ENCODE results near the gene FHOD3.

FHOD3 gene

DNA sequence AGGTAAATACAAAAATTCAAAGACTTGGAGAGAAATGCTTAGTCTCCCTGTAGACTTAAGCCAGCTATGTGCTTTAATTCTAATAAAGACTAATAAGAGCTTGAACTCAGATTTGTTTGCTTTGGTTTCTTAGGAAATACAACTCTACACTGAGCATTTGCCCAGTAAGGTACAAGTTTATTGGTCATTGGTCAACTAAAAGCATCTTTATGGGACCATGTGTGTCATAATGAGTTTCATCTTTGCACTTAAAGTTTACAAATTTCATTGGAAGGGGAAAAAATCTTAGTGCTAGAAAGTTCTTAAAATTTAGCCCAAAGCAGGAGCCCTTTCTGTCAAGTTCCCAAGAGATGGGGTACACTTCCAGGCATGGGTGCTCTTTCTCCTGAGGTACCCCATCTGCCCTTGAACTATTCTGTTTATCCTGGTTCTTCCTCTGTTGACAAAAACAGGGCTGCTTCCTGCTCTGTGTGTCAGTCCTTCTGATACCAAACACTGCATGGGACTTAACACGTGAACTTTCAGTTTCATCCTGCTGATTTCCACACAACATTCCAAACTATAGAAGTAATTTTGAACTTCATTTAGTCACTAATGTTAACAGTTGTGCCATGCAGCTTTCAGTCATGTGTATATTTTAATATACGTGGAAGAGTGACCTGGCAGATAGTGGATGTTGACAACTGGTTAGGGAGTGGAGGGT, 331.1 kb downstream of the FHOD3 start:
- no peak for DNase-seq (ENCODE audit: low read depth in 2 of 2)

DNA sequence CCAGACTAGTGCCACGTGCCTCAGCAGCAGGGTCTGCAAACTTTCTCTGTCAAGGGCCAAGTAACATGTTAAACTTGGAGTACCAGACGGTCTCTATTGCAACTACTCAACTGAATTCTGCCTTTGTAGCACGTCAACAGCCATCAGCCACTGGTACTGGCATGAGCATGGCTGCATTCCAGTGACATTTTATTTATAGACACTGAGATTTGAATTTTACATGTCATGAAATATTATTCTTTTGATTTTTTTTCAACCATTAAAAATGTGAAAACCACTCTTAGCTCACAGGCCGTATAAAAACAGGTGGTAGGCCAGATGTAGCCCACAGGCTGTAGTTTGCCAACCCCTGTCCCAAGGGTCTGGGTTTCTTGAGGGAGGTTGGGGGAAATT, 331.6 kb downstream of the FHOD3 start:
- no peak for DNase-seq (ENCODE audit: low read depth in 2 of 2)

DNA sequence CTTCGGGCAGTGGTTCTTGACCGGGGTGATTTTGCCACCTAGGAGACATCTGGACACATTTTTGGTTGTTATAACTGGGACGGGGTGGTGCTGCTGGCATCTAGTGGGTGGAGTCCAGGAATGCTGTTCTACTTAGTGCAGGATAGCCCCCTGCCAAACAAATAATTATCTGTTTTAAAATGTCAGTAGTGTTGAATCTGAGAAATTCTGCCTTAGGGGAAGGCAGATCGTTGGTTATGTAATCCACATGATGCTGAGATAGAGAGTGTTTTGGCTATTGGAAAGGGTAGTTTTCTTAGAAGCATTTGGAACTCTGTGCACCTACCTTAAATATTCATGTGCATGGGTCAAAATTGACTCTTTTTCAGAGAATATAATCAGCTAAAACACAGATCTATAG, 332.3 kb downstream of the FHOD3 start:
- DNase-seq (ENCODE audit: low read depth in 2 of 2): no peak

GRCh38 chr18:36630917-36631316, 333.4 kb downstream of the FHOD3 start:
- no peak for DNase-seq (ENCODE audit: low read depth in 2 of 2)

DNA sequence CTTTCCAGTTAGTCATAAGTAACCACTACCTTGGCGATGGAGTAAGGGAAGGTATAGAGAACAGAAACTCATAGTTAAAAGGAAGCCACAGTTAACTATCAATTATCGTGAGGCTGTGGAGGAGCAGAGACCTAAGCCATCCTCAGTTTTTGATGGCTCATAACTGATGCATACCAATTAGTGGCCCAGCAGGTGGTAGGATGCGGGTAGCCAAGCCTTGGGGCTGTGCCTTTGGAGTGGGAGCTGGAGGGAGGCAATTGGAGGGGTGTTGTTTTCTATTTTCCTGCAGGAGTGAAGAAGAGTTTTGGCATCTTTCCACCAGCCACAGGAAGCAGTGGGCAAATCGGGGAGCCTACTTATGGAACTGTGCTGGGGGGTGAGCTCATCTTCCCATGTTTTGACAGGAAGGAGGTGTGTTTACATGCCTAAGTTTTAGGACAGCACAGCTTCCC, 336.5 kb downstream of the FHOD3 start:
- no peak for DNase-seq (ENCODE audit: low read depth in 2 of 2)

DNA sequence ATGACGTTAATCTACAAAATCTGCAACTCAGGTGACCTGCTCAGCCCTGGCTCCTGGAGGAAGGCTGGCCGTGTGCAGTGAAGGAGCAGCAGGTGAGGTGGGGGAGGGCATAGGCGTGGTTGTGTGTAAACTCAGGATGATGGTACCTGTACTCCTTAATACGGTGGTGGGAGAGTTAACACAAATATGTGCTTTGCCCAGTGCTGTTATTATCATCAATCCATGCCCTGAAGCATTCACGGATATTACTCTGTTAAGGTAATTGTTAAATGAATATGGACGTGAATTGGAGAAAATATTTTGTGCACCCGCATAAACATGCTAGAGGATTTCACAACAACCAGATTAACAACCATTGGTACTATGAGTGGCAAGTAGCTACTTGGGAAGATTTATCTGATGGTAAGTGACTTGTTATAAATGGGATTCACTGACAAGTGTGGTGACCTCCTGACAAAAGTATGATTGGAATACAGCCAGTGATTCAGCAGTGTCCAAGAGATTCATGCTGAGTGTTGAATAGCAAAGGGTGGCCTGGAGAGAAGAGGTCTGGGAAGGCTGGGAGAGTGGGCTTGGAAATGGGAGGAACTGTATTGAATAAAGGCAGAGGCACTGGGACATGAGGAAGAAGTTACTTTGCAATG, 337.2 kb downstream of the FHOD3 start:
- DNase-seq (ENCODE audit: low read depth in 2 of 2): no peak

DNA sequence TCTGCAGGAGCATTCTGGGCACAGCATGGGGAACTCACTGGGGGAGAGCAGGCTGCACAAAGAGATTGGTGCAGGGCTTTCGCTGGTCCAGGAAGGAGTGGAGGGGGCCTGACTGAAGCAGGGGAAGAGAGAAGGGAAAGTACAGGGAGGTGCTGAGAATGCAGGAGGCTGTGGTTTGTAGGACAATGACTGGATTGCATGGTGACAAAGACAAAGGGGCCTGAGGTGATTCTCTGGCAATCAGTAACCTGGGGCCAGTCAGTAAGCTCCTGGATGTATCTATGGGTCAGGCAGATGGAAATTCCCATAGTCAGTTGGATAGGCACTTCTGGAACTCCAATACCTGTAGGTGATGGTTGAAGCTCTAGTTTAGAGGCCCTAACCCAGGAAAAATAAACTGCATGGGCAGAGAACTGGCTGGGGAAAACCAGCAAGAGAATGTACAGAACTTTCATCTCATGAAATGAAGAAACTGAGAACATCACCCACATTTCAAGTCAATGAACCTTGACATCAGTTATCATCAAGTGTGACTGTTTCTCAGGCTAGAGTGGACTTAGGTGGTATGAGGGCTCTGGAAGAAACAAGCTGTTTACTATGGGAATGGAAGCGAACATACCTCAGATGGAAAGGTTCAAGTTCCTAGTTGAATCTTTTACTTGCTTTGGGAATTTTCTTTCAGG, 338.0 kb downstream of the FHOD3 start:
- no peak for DNase-seq (ENCODE audit: low read depth in 2 of 2)

DNA sequence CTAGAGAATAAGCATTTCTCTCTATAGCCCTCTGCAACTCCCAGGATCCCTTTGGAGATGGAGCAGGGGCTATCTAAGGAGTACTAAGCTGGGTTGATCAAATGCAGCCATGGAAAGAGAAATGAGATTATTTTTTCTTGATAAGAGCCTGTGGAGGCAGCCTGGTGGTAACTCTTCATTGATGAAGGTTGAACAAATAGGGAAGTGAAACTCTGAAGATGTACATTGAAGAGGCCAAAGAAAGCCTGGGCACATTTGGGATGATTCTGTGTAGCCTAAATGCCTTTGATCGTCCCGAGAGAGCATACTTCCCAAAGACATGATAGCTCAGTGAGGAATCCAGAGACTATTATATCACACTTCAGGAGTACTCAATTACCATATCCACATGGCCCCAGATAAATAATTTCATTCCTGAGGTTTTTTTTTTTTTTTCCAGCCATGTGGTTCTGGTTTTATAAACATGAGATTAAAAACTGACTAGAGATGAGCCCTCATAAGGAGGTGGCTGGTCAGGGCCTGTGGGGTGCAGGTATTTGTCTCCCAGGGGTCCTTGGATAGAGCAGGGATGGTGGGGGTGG, 338.8 kb downstream of the FHOD3 start:
- no peak for DNase-seq (ENCODE audit: low read depth in 2 of 2)

DNA sequence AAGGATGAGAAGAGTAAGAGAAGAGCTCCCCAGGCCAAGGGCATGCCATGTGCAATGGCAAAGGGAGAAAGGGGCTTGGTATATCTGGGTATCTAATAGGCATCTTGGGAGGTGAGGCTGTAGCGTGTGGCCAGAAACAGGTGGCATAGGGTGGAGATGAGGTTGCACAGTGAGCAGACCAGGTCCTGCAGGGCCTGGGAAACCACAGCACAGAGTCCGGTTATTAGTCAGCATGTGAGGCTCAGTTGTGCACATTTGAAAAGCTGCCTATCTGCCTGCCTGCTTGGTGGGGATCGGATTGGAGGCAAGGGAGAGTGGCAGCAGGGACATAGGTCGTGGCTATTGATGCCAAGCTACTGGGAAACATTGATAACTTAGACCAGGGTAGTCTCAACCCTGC, 340.7 kb downstream of the FHOD3 start:
- no peak for DNase-seq (ENCODE audit: low read depth in 2 of 2)

DNA sequence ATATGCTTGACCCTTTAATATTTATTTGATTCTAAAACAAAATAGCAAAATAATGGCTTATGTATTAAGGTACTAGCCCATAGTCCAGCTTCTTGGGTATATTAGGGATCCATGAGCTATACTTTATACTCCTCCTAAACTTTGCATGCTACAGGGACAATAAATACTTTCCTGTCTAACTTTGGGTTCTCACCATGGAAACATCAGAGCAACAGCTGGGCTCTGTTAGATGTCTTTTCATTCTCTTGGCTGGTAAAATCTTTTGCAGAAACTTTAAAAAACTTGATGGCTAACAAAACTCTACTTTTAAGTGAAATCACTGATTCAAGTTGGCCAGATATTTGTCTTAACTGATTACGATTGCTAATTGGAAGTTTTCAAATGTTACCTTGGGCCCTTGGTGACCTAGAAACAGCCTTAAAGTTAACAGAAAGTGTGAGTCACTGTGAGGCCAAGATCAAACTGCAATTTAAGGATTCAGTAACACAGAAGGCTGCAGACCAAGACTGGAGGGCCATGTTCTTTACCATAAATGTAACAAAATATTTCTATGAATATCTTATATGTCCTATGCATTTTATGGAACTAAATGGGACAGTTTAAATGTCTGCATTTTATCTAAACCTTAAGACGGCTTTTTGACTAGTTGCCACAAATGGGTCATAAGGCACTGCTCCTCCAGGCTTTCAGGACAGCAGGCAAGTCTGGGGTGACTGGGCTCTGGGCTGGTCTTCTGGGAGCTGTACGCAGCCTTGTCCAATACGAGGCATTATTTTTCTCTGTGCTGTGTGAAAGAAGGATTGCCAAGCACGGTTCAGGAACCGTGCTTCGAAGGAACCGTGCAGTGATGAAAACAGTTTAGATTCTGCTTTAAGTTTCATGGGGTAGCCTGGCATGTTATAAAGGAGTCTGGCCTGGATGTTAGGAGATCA, 342.8 kb downstream of the FHOD3 start:
- DNase-seq (ENCODE audit: low read depth in 2 of 2): no peak

GRCh38 chr18:36643061-36643460, 345.5 kb downstream of the FHOD3 start:
- DNase-seq (ENCODE audit: low read depth in 2 of 2): no peak

DNA sequence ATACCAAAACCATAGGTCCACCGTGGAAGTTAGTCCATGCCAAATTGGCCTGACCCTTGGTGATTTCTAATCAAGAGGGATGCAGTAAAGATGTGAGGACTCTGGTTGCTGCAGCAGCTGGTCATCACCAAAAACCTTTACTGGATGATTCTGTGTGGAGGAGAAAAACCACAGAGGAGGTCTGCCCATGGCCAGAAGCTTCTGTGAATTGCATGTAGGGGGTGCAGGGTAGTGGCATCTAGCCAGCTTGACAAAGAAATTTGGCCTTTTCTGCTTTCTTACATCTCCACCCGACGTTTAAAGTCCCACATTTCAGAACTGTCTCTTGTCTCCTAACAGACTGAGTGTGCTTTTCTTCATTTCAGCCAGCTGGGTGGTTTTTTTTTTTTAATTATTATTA, 351.3 kb downstream of the FHOD3 start:
- no peak for DNase-seq (ENCODE audit: low read depth in 2 of 2)

GRCh38 chr18:36649205-36649604, 351.7 kb downstream of the FHOD3 start:
- no peak for DNase-seq (ENCODE audit: low read depth in 2 of 2)

GRCh38 chr18:36650266-36650665, 352.8 kb downstream of the FHOD3 start:
- no peak for DNase-seq (ENCODE audit: low read depth in 2 of 2)

DNA sequence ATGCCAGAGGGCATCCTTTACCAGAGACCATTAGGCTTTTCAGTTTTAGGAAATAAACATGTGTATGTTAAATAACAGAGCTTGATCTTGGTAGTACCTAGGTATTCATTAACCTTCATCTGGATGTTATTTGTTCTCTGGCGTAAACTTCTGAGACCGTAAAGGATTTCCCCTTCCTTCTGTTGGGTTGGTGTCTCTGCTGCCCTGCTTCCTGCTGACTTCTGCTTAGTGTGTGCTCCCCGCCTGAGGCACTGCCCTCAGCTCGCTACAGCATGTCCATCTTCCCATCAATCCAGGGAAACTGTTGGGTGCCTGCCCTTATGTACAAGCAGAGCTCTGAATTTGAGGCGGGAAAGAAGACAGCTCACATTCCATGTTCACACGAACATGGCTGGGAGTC, 353.4 kb downstream of the FHOD3 start:
- DNase-seq (ENCODE audit: low read depth in 2 of 2): no peak

DNA sequence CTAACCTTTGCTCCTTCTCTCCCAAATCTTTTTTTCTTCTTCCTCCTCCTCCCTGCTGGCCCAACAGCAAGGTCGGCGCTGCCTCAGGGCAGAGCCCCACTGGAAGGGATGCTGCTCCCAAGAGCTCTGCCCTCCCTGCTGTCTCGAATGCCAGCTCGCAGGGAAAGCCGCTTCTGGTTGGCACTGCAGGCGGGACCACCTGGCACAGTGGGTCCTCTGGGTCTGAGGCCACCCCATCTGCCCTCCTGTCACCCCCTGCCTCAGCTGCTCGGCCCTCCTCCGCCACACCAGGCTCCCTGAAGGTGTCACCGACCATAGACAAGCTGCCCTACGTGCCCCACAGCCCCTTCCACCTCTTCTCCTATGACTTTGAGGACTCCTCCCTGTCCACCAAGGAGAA, 355.0 kb downstream of the FHOD3 start:
- DNase-seq (ENCODE audit: low read depth in 2 of 2): no peak

- DNase-seq (ENCODE audit: low read depth in 2 of 2): no peak
These were observed 355.8 kb downstream of the FHOD3 start for GRCh38 chr18:36653141-36653869.

GRCh38 chr18:36653870-36654269, 356.4 kb downstream of the FHOD3 start:
- DNase-seq (ENCODE audit: low read depth in 2 of 2): no peak

GRCh38 chr18:36655074-36655473, 357.6 kb downstream of the FHOD3 start:
- DNase-seq (ENCODE audit: low read depth in 2 of 2): no peak

DNA sequence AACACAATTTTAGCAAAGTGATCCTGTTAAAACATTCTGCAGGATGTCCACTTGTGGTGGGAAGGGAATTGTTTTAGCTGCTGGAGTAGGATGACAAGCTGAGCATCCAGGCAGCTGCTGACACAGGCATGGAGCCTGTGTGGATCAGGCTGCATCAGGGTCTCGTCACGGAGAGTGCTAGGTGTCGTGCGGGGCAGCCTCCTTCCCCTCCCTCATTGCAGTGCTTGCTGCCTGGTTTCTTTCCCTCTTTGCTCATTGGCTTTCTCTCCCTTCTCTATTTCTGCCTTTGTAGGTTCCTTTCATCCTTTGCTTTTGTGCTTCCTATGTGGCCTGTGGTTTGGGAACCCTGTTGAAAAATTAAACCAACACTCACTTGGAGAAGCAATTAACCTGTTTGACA, 358.4 kb downstream of the FHOD3 start:
- DNase-seq (ENCODE audit: low read depth in 2 of 2): no peak

DNA sequence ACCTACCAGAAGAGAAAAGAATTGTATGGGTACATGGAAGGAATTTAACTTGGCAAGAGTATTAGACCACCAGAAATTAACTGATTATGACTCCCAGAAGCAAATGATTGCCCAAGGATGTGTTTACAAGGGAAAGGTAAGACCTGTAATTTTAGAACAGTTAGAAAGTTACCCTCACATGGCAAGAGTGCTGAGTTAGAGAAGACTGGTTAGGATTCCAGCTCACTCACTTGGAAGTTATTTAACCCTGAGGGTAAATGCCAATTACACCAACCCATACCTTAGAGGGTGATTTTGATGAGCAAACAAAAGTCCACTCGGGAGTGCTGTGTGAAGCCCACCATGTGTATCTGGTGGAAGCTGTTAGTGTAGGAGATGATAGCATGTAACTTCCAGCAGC, 361.1 kb downstream of the FHOD3 start:
- DNase-seq (ENCODE audit: low read depth in 2 of 2): no peak

All from stimulated activated CD4-positive, alpha-beta T cell treated with anti-CD3 and anti-CD28 coated beads, Interleukin-15, amount 100 ng/mL, for 48 hours (primary cell).